ENCODE measurements around the gene NCAPD3.
A peak's percentile ranks its signal among the peaks of the same experiment; 100 is the strongest.

NCAPD3 gene

DNA sequence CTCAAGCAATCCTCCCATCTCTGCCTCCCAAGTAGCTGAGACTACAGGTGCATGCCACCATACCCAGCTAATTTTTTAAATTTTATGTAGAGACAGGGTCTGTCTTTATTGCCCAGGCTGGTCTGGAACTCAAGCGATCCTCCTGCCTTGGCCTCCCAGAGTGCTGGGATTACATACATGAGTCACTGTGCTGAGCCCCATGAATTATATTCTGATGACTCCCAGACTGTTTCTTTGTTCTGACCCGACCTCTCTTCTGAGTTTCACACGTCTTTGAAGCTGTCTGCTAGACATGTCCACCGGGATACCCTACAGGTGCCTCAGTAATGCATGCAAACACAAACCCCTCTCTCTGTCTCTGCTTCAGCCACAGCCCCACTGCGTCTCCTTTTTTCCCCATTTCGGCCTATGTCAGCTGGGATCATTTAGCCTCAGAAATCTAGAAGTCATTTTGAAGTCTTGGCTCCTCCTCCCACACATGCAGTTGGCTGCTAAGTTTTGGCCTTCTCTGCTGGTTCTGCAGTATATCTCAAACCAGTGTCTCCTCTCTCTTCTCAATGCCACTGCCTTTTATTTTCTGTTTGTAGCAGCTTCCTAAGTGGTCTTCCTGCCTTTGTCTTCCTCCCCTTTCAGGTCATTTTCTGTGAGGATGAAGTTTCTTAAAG lies 5.5 kb upstream of the NCAPD3 start:
- no peak overlapping the region for H3K4me3 ChIP-seq (ENCODE audit: control insufficient read depth in 1 of 7, extremely low read depth in 1 of 7, insufficient read depth in 4 of 7, low read depth in 2 of 7, low read length in 6 of 7)
- no peak for DNase-seq
- peaks cover 12 to 57% (median 50%) of the 10 kb centered on the region in 4 experiments for H3K4me1 ChIP-seq (ENCODE audit: control extremely low read depth in 1 of 4, control insufficient read depth in 4 of 4, insufficient read depth in 4 of 4, low read length in 3 of 4)
- H3K9me3 ChIP-seq (ENCODE audit: control extremely low read depth in 1 of 5, control insufficient read depth in 4 of 5, insufficient read depth in 2 of 5, low read depth in 1 of 5, low read length in 4 of 5), result no peaks in the 10 kb centered on the region
- peaks cover 0 to 15% (median 2%) of the 10 kb centered on the region in 4 experiments for H3K36me3 ChIP-seq (ENCODE audit: control insufficient read depth in 4 of 4, insufficient read depth in 4 of 4, low read length in 3 of 4)
- WGBS (ENCODE audit: insufficient coverage), result 94% methylated on average over 6 of the region's 6 CpGs
- no peaks in the 10 kb centered on the region for H3K27me3 ChIP-seq (replicated peaks in 2 of 5; ENCODE audit: control insufficient read depth in 4 of 5, insufficient read depth in 5 of 5, low read length in 4 of 5)
- ChIA-PET CTCF (interaction anchor here (0.9 to 3.2 kb wide), 5 partner anchors 8 to 31 kb away, joined by 3 to 10 read pairs (median 4); no protein-coding TSS in a partner anchor), POLR2A (no interaction called here)
- H3K27ac ChIP-seq (ENCODE audit: insufficient read depth in 1 of 2, low read depth in 1 of 2, low read length in 2 of 2, poor library complexity in 1 of 2, severe bottlenecking in 2 of 2), result no peak overlapping the region

GRCh38 chr11:134228625-134229024 lies 4.9 kb upstream of the NCAPD3 start:
- H3K27ac ChIP-seq (ENCODE audit: insufficient read depth in 1 of 2, low read depth in 1 of 2, low read length in 2 of 2, poor library complexity in 1 of 2, severe bottlenecking in 2 of 2), result no peak overlapping the region
- H3K4me1 ChIP-seq (ENCODE audit: control extremely low read depth in 1 of 4, control insufficient read depth in 4 of 4, insufficient read depth in 4 of 4, low read length in 3 of 4), result peaks cover 12 to 57% (median 51%) of the 10 kb centered on the region in 4 experiments
- H3K36me3 ChIP-seq (ENCODE audit: control insufficient read depth in 4 of 4, insufficient read depth in 4 of 4, low read length in 3 of 4), result peaks cover 0 to 15% (median 2%) of the 10 kb centered on the region in 4 experiments
- DNase-seq, result peak in 1 of 3 donors; percentile 11
- H3K9me3 ChIP-seq (ENCODE audit: control extremely low read depth in 1 of 5, control insufficient read depth in 4 of 5, insufficient read depth in 2 of 5, low read depth in 1 of 5, low read length in 4 of 5), result no peaks in the 10 kb centered on the region
- ChIA-PET POLR2A (no interaction called here), CTCF (interaction anchor here (1.4 to 3.2 kb wide), 4 partner anchors 9 to 26 kb away, joined by 3 to 10 read pairs (median 4); no protein-coding TSS in a partner anchor)
- no peaks in the 10 kb centered on the region for H3K27me3 ChIP-seq (replicated peaks in 2 of 5; ENCODE audit: control insufficient read depth in 4 of 5, insufficient read depth in 5 of 5, low read length in 4 of 5)
- WGBS (ENCODE audit: insufficient coverage), result 89% methylated on average over 5 of the region's 6 CpGs
- no peak overlapping the region for H3K4me3 ChIP-seq (ENCODE audit: control insufficient read depth in 1 of 7, extremely low read depth in 1 of 7, insufficient read depth in 4 of 7, low read depth in 2 of 7, low read length in 6 of 7)

- H3K27me3 ChIP-seq (replicated peaks in 2 of 5; ENCODE audit: control insufficient read depth in 4 of 5, insufficient read depth in 5 of 5, low read length in 4 of 5), result no peaks in the 10 kb centered on the region
- ChIA-PET CTCF (interaction anchor here (1.0 to 1.6 kb wide), 3 partner anchors 16 to 28 kb away, joined by 3 to 5 read pairs (median 4); no protein-coding TSS in a partner anchor), POLR2A (no interaction called here)
- 100% methylated on average over 3 of the region's 5 CpGs for WGBS (ENCODE audit: insufficient coverage)
- H3K27ac ChIP-seq (ENCODE audit: insufficient read depth in 1 of 2, low read depth in 1 of 2, low read length in 2 of 2, poor library complexity in 1 of 2, severe bottlenecking in 2 of 2), result no peak overlapping the region
- H3K9me3 ChIP-seq (ENCODE audit: control extremely low read depth in 1 of 5, control insufficient read depth in 4 of 5, insufficient read depth in 2 of 5, low read depth in 1 of 5, low read length in 4 of 5), result no peaks in the 10 kb centered on the region
- no peak for DNase-seq
- H3K4me1 ChIP-seq (ENCODE audit: control extremely low read depth in 1 of 4, control insufficient read depth in 4 of 4, insufficient read depth in 4 of 4, low read length in 3 of 4), result peaks cover 18 to 53% (median 52%) of the 10 kb centered on the region in 4 experiments
- H3K4me3 ChIP-seq (ENCODE audit: control insufficient read depth in 1 of 7, extremely low read depth in 1 of 7, insufficient read depth in 4 of 7, low read depth in 2 of 7, low read length in 6 of 7), result no peak overlapping the region
- H3K36me3 ChIP-seq (ENCODE audit: control insufficient read depth in 4 of 4, insufficient read depth in 4 of 4, low read length in 3 of 4), result peaks cover 0 to 15% (median 2%) of the 10 kb centered on the region in 4 experiments
Observed at GRCh38 chr11:134226806-134227325, 3.1 kb upstream of the NCAPD3 start.

DNA sequence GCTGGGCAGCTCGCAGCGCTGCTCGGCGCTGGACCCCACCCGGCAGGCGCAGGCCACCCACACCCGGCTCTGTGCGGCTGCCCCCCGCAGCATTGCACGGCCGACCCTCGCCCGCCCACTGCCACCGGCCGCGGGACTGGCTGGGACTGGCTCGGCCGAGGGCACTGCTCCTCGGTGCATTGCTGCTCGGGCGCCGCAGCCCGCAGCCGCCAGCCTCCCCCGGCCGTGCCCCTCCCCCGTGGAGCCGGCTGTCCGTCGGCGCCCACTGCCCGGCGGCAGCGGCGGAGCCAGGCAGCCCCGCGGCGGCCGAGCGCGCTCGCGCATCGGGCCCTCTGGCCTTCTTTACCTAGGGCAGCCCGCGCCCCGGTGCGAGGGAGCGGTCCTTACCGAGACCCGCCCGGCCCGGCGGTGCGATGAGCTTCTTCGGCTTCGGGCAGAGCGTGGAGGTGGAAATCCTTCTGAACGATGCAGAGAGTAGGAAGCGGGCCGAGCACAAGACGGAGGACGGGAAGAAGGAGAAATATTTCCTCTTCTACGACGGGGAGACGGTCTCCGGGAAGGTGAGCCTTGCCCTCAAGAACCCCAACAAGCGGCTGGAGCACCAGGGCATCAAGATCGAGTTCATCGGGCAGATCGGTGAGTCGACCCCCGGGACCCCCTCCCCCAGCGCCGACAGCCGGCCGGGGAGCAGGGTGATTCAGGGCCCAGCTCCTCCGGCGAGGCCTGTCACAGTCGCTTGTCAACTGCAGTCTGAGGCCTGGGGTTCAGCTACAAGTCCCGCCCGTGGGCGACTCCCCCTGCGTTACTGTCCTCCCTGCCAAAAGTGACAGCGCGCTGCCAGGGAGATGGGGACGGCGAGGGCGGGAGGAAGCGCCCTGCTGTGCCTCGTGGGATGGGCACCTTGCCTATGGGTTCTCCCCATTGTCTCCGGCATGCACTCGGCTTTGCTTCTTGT lies 1.2 kb upstream of the NCAPD3 start:
- H3K4me3 ChIP-seq (ENCODE audit: control insufficient read depth in 1 of 7, extremely low read depth in 1 of 7, insufficient read depth in 4 of 7, low read depth in 2 of 7, low read length in 6 of 7), result peak overlapping the region; percentile 67 to 94 (median 85)
- peaks cover 16 to 39% (median 36%) of the 10 kb centered on the region in 4 experiments for H3K4me1 ChIP-seq (ENCODE audit: control extremely low read depth in 1 of 4, control insufficient read depth in 4 of 4, insufficient read depth in 4 of 4, low read length in 3 of 4)
- peaks cover 0 to 20% (median 3%) of the 10 kb centered on the region in 4 experiments for H3K36me3 ChIP-seq (ENCODE audit: control insufficient read depth in 4 of 4, insufficient read depth in 4 of 4, low read length in 3 of 4)
- under 1% methylated on average over 66 of the region's 93 CpGs for WGBS (ENCODE audit: insufficient coverage)
- peak overlapping the region; percentile 34 to 96 for H3K27ac ChIP-seq (ENCODE audit: insufficient read depth in 1 of 2, low read depth in 1 of 2, low read length in 2 of 2, poor library complexity in 1 of 2, severe bottlenecking in 2 of 2)
- CTCF ChIA-PET, result interaction anchor here (0.8 to 2.0 kb wide), 6 partner anchors 9 to 37 kb away, joined by 3 to 12 read pairs (median 5); no protein-coding TSS in a partner anchor
- POLR2A ChIA-PET, result interaction anchor here (1.2 to 1.6 kb wide), 3 partner anchors 17 to 28 kb away, joined by 3 to 4 read pairs (median 4); partner anchors contain the start of genes ACAD8 and THYN1
- H3K9me3 ChIP-seq (ENCODE audit: control extremely low read depth in 1 of 5, control insufficient read depth in 4 of 5, insufficient read depth in 2 of 5, low read depth in 1 of 5, low read length in 4 of 5), result no peaks in the 10 kb centered on the region
- no peaks in the 10 kb centered on the region for H3K27me3 ChIP-seq (replicated peaks in 2 of 5; ENCODE audit: control insufficient read depth in 4 of 5, insufficient read depth in 5 of 5, low read length in 4 of 5)
- DNase-seq, result peak; percentile 27 to 68 (median 62)

GRCh38 chr11:134223121-134223520 lies 646 bp downstream of the NCAPD3 start:
- whole genome bisulfite sequencing (ENCODE audit: insufficient coverage), result 18% methylated on average over 5 of the region's 5 CpGs
- Histone ChIP-seq H3K27me3 (replicated peaks in 2 of 5; ENCODE audit: control insufficient read depth in 4 of 5, insufficient read depth in 5 of 5, low read length in 4 of 5) (no peaks in the 10 kb centered on the region), H3K4me3 (ENCODE audit: control insufficient read depth in 1 of 7, extremely low read depth in 1 of 7, insufficient read depth in 4 of 7, low read depth in 2 of 7, low read length in 6 of 7) (peak overlapping the region in 6 of 7 experiments; percentile 71 to 94 (median 88)), H3K27ac (ENCODE audit: insufficient read depth in 1 of 2, low read depth in 1 of 2, low read length in 2 of 2, poor library complexity in 1 of 2, severe bottlenecking in 2 of 2) (peak overlapping the region in 1 of 2 experiments; percentile 96), H3K36me3 (ENCODE audit: control insufficient read depth in 4 of 4, insufficient read depth in 4 of 4, low read length in 3 of 4) (peaks cover 3 to 34% (median 10%) of the 10 kb centered on the region in 4 experiments), H3K4me1 (ENCODE audit: control extremely low read depth in 1 of 4, control insufficient read depth in 4 of 4, insufficient read depth in 4 of 4, low read length in 3 of 4) (peaks cover 16 to 35% (median 34%) of the 10 kb centered on the region in 4 experiments), H3K9me3 (ENCODE audit: control extremely low read depth in 1 of 5, control insufficient read depth in 4 of 5, insufficient read depth in 2 of 5, low read depth in 1 of 5, low read length in 4 of 5) (no peaks in the 10 kb centered on the region)
- POLR2A ChIA-PET, result no interaction called here
- CTCF ChIA-PET, result interaction anchor here (2.0 kb wide), 1 partner anchor 39 kb away, joined by 6 read pairs; no protein-coding TSS in a partner anchor
- DNase-seq, result peak in 2 of 3 donors; percentile 30 to 39

- H3K36me3 ChIP-seq (ENCODE audit: control insufficient read depth in 4 of 4, insufficient read depth in 4 of 4, low read length in 3 of 4), result peaks cover 7 to 51% (median 26%) of the 10 kb centered on the region in 4 experiments
- H3K4me1 ChIP-seq (ENCODE audit: control extremely low read depth in 1 of 4, control insufficient read depth in 4 of 4, insufficient read depth in 4 of 4, low read length in 3 of 4), result peaks cover 0 to 3% (median 0%) of the 10 kb centered on the region in 4 experiments
- WGBS (ENCODE audit: insufficient coverage), result 96% methylated on average over 3 of the region's 3 CpGs
- CTCF ChIA-PET, result no interaction called here
- no peaks in the 10 kb centered on the region for H3K9me3 ChIP-seq (ENCODE audit: control extremely low read depth in 1 of 5, control insufficient read depth in 4 of 5, insufficient read depth in 2 of 5, low read depth in 1 of 5, low read length in 4 of 5)
- H3K27me3 ChIP-seq (replicated peaks in 2 of 5; ENCODE audit: control insufficient read depth in 4 of 5, insufficient read depth in 5 of 5, low read length in 4 of 5), result no peaks in the 10 kb centered on the region
- H3K4me3 ChIP-seq (ENCODE audit: control insufficient read depth in 1 of 7, extremely low read depth in 1 of 7, insufficient read depth in 4 of 7, low read depth in 2 of 7, low read length in 6 of 7), result no peak overlapping the region
- H3K27ac ChIP-seq (ENCODE audit: insufficient read depth in 1 of 2, low read depth in 1 of 2, low read length in 2 of 2, poor library complexity in 1 of 2, severe bottlenecking in 2 of 2), result no peak overlapping the region
- no peak for DNase-seq
- POLR2A ChIA-PET, result no interaction called here
Observed at GRCh38 chr11:134216816-134217215, 7.0 kb downstream of the NCAPD3 start.

Measured in common myeloid progenitor, CD34-positive (primary cell).